IMR-90 (cell line): ENCODE data around the gene TRPV3. TPM values are rescaled to one million over a fixed set of nuclear protein-coding genes. Genes with fewer than 3 reads are reported as not detected.

Source experiments
- ATAC-seq: fragments of 200-7000 bp; cut with Tn5 transposase; 2 replicates; pipeline ENCODE4 v1.9.1; 2020; ENCODE audit warnings: low read depth, mild to moderate bottlenecking, moderate library complexity
- BruUV-seq: library from RNA; stranded (reverse); fragments of 400-500 nt; replicated peaks from 2 replicates; lab custom pipeline; 2021; lab: Mats Ljungman, UMichigan
- CTCF ChIA-PET: fragments of 300-600 bp; formaldehyde crosslinking; extraction: SDS; loops from one replicate; lab custom pipeline; 2021; ENCODE audit warnings: antibody characterized with exemption; lab: Yijun Ruan, JAX
- POLR2A ChIA-PET: fragments of 300-600 bp; sonication (Branson Sonifier 250); formaldehyde crosslinking; loops from one replicate; lab custom pipeline; 2022; ENCODE audit warnings: antibody characterized with exemption; ENCODE audit not compliant: unreplicated experiment; lab: Charles Lee
- DNase-seq: peaks from one replicate; pipeline ENCODE4 v3.0.0; 2013
- H2AFZ ChIP-seq: replicated peaks from 2 replicates; pipeline ENCODE3; 2013; ENCODE audit warnings: low read length, mild to moderate bottlenecking; ENCODE audit not compliant: poor library complexity
- H2AK5ac ChIP-seq: 2 replicates; pipeline ENCODE4 v1.6.1; 2013; ENCODE audit warnings: low read depth, low read length, inconsistent platforms
- H2AK9ac ChIP-seq: replicated peaks from 2 replicates; pipeline ENCODE3; 2013; ENCODE audit warnings: mild to moderate bottlenecking, low read depth, low read length, moderate library complexity; ENCODE audit not compliant: poor library complexity
- H2BK120ac ChIP-seq: 2 replicates; pipeline ENCODE4 v1.6.1; 2013; ENCODE audit warnings: low read depth, low read length, inconsistent platforms
- H2BK15ac ChIP-seq: 3 replicates; pipeline ENCODE4 v1.6.1; 2013; ENCODE audit warnings: low read depth, low read length, inconsistent platforms
- H2BK20ac ChIP-seq: 2 replicates; pipeline ENCODE4 v1.6.1; 2013; ENCODE audit warnings: low read depth, mild to moderate bottlenecking, inconsistent platforms, low read length, moderate library complexity
- H2BK5ac ChIP-seq: 2 replicates; pipeline ENCODE4 v1.6.1; 2013; ENCODE audit warnings: mild to moderate bottlenecking, low read depth, low read length, inconsistent platforms; ENCODE audit not compliant: poor library complexity, severe bottlenecking
- H3K14ac ChIP-seq: replicated peaks from 2 replicates; pipeline ENCODE4 v1.6.1; 2013; ENCODE audit warnings: low read depth, low read length, inconsistent platforms
- H3K18ac ChIP-seq: 2 replicates; pipeline ENCODE4 v1.6.1; 2013; ENCODE audit warnings: low read depth, low read length, control low read depth
- H3K23ac ChIP-seq: 2 replicates; pipeline ENCODE4 v1.6.1; 2013; ENCODE audit warnings: low read depth, low read length, inconsistent platforms
- H3K27ac ChIP-seq: 2 replicates; pipeline ENCODE4 v1.5.1; 2013; ENCODE audit warnings: mild to moderate bottlenecking, control low read depth, low read length; ENCODE audit not compliant: insufficient read depth
- H3K27me3 ChIP-seq: 2 replicates; pipeline ENCODE4 v1.6.1; 2013; ENCODE audit warnings: low read length; ENCODE audit not compliant: control insufficient read depth, insufficient read depth
- H3K36me3 ChIP-seq: 2 replicates; pipeline ENCODE4 v1.6.1; 2013; ENCODE audit warnings: low read length, mixed read lengths; ENCODE audit not compliant: control insufficient read depth, insufficient read depth
- H3K4ac ChIP-seq: 2 replicates; pipeline ENCODE4 v1.6.1; 2013; ENCODE audit warnings: low read depth, low read length, inconsistent platforms
- H3K4me1 ChIP-seq: 2 replicates; pipeline ENCODE4 v1.6.1; 2013; ENCODE audit warnings: low read length, mixed read lengths; ENCODE audit not compliant: control insufficient read depth, insufficient read depth
- H3K4me2 ChIP-seq: 2 replicates; pipeline ENCODE4 v1.6.1; 2013; ENCODE audit warnings: low read depth, mild to moderate bottlenecking, control low read depth, low read length, moderate library complexity
- H3K4me3 ChIP-seq: 2 replicates; pipeline ENCODE4 v1.5.1; 2013; ENCODE audit warnings: low read depth, mild to moderate bottlenecking, control low read depth, low read length, moderate library complexity; ENCODE audit not compliant: insufficient read depth
- H3K56ac ChIP-seq: 2 replicates; pipeline ENCODE4 v1.6.1; 2013; ENCODE audit warnings: low read length, inconsistent platforms; ENCODE audit not compliant: insufficient read depth; ENCODE audit errors: extremely low read depth
- H3K79me1 ChIP-seq, 2 experiments: 2 replicates each; pipeline ENCODE4 v1.6.1; 2013; ENCODE audit warnings: low read length in 2 of 2, inconsistent platforms in 1 of 2, low read depth in 1 of 2
- H3K9ac ChIP-seq: 2 replicates; pipeline ENCODE4 v1.6.1; 2013; ENCODE audit warnings: low read depth, low read length, control low read depth
- H3K9me1 ChIP-seq: 2 replicates; pipeline ENCODE4 v1.6.1; 2013; ENCODE audit warnings: low read length, inconsistent platforms; ENCODE audit not compliant: insufficient read depth
- H3K9me3 ChIP-seq: 2 replicates; pipeline ENCODE4 v1.6.1; 2013; ENCODE audit warnings: low read length; ENCODE audit not compliant: control insufficient read depth, insufficient read depth
- H4K20me1 ChIP-seq: 2 replicates; pipeline ENCODE4 v1.6.1; 2013; ENCODE audit warnings: low read length, inconsistent platforms; ENCODE audit not compliant: insufficient read depth
- H4K5ac ChIP-seq: 2 replicates; pipeline ENCODE4 v1.6.1; 2013; ENCODE audit warnings: mild to moderate bottlenecking, low read depth, low read length, control low read depth
- H4K8ac ChIP-seq, 2 experiments: 2 replicates each; pipeline ENCODE4 v1.6.1; 2013; ENCODE audit warnings: low read depth in 2 of 2, low read length in 2 of 2, control low read depth in 1 of 2, inconsistent platforms in 1 of 2
- H4K91ac ChIP-seq: 2 replicates; pipeline ENCODE4 v1.6.1; 2013; ENCODE audit warnings: low read depth, low read length, inconsistent platforms; ENCODE audit not compliant: insufficient read depth
- BHLHE40 ChIP-seq: fragments of 150-350 bp; IDR thresholded peaks from 2 replicates; pipeline ENCODE4 v1.6.1; 2016; ENCODE audit warnings: mild to moderate bottlenecking, low read depth, low read length
- CEBPB ChIP-seq: IDR thresholded peaks from 2 replicates; pipeline ENCODE4 v1.6.1; 2012; ENCODE audit warnings: low read depth, low read length, improper control_type of control experiment
- CHD1 ChIP-seq: IDR thresholded peaks from 2 replicates; pipeline ENCODE4 v1.6.1; 2012; ENCODE audit warnings: low read depth, low read length, improper control_type of control experiment
- FOS ChIP-seq: fragments of 150-350 bp; IDR thresholded peaks from 2 replicates; pipeline ENCODE4 v1.6.1; 2016; ENCODE audit warnings: low read depth, low read length
- MAFK ChIP-seq: IDR thresholded peaks from 2 replicates; pipeline ENCODE4 v1.6.1; 2012; ENCODE audit warnings: low read depth, low read length, improper control_type of control experiment
- MAZ ChIP-seq: IDR thresholded peaks from 2 replicates; pipeline ENCODE4 v1.6.1; 2012; ENCODE audit warnings: low read depth, mild to moderate bottlenecking, low read length, improper control_type of control experiment, moderate library complexity, borderline replicate concordance
- MXI1 ChIP-seq: IDR thresholded peaks from 2 replicates; pipeline ENCODE4 v1.6.1; 2012; ENCODE audit warnings: low read depth, mild to moderate bottlenecking, low read length, moderate library complexity, borderline replicate concordance
- NFE2L2 ChIP-seq: fragments of 150-350 bp; IDR thresholded peaks from 2 replicates; pipeline ENCODE4 v1.6.1; 2016; ENCODE audit warnings: low read depth, mild to moderate bottlenecking, low read length
- POLR2A ChIP-seq: IDR thresholded peaks from 2 replicates; pipeline ENCODE4 v1.6.1; 2012; ENCODE audit warnings: mild to moderate bottlenecking, low read depth, low read length
- RAD21 ChIP-seq: IDR thresholded peaks from 2 replicates; pipeline ENCODE4 v1.6.1; 2012; ENCODE audit warnings: low read length, improper control_type of control experiment
- RCOR1 ChIP-seq: IDR thresholded peaks from 2 replicates; pipeline ENCODE4 v1.6.1; 2012; ENCODE audit warnings: mild to moderate bottlenecking, low read length, improper control_type of control experiment; ENCODE audit not compliant: insufficient replicate concordance
- RFX5 ChIP-seq: IDR thresholded peaks from 2 replicates; pipeline ENCODE4 v1.8.0; 2012; ENCODE audit warnings: low read depth, mild to moderate bottlenecking, low read length, moderate library complexity
- SMC3 ChIP-seq: fragments of 150-350 bp; IDR thresholded peaks from 2 replicates; pipeline ENCODE4 v1.6.1; 2016; ENCODE audit warnings: low read depth, mild to moderate bottlenecking, antibody characterized with exemption, low read length, moderate library complexity
- WGBS, 2 experiments: methylation state at CpG; one replicate each; pipeline versions ENCODE4 v1.1.5 to v1.1.7; 2013; ENCODE audit warnings: missing lambda C conversion rate in 2 of 2; ENCODE audit not compliant: insufficient read length in 1 of 2; ENCODE audit errors: extremely low coverage in 2 of 2; 5-methylcytosine and 5-hydroxymethylcytosine counted together
- dilution Hi-C: fragments of 300-500 bp; cut with HindIII; formaldehyde crosslinking; loops from one replicate; pipeline ENCODE4 v1.14.3; 2018; ENCODE audit warnings: low sequenced_read_pairs; ENCODE audit not compliant: unreplicated experiment
- in situ Hi-C: fragments of 300-500 bp; cut with MboI; formaldehyde crosslinking; loops from 3 replicates; pipeline ENCODE4 v1.14.3; 2019; ENCODE audit warnings: low sequenced_read_pairs, inconsistent platforms, mixed read lengths
- intact Hi-C: fragments of 100-400 bp; cut with micrococcal nuclease; formaldehyde crosslinking; loops from 2 replicates; pipeline ENCODE4 v1.10.0; 2022
- polyA plus RNA-seq, 3 experiments: library from polyadenylated mRNA; depleted of rRNA; stranded (reverse); fragments of >200 nt; gene quantifications; 2 replicates each; pipeline ENCODE4 v1.2.3, GENCODE V29; 2012; ENCODE audit warnings: low replicate concordance in 1 of 3
- total RNA-seq: library from RNA; depleted of rRNA; stranded (reverse); fragments of >200 nt; gene quantifications from 2 replicates; pipeline ENCODE4 v1.2.3, GENCODE V29; 2012
- TF ChIP-seq, protein P1 (sequence below): fragments of 150-350 bp; IDR thresholded peaks from 2 replicates; pipeline ENCODE4 v1.6.1; 2016; ENCODE audit warnings: low read depth, mild to moderate bottlenecking, low read length, moderate library complexity, borderline replicate concordance
- TF ChIP-seq, protein P2 (sequence below): fragments of 150-350 bp; IDR thresholded peaks from 2 replicates; pipeline ENCODE4 v1.6.1; 2017; ENCODE audit warnings: mild to moderate bottlenecking, antibody characterized with exemption, low read length, low read depth
- TF ChIP-seq, protein P3 (sequence below): conservative IDR thresholded peaks from 2 replicates; pipeline ENCODE4 v1.5.1; 2012; ENCODE audit warnings: mild to moderate bottlenecking, low read depth, low read length, improper control_type of control experiment

The TRPV3 gene
- total and polyA plus RNA-seq, 2 of the 4 experiments (the other 2 are of a cell fraction): 0.18 to 0.26 TPM

DNA sequence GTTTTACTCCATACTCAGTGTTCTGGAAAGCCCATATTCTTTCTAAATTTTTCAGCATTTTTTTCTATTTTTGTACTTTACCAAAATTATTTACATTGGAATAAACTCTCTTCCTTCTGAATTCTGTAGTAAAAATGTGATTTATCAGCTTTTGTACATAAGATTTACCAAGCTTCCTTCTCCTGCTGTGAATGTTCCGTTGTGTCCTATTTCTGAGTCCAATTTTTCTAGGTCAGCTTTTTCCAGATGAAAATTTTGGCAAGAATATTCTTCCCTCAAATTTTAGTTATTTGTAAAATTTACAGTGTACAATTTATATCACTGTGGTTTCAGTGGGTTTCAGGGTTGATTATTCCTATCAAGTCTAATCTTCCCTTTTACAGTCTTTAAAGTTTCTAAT, 54.3 kb downstream of the TRPV3 start:
- Histone ChIP-seq H3K9me1 (no peaks in the 10 kb centered on the region), H2BK15ac (no peak overlapping the region), H4K8ac (no peak overlapping the region), H4K20me1 (no peaks in the 10 kb centered on the region), H3K36me3 (no peaks in the 10 kb centered on the region), H2BK120ac (no peak overlapping the region), H3K18ac (no peak overlapping the region), H3K9me3 (no peaks in the 10 kb centered on the region), H3K4me3 (no peak overlapping the region), H2AFZ (no peak overlapping the region), H3K56ac (no peak overlapping the region), H3K4ac (no peak overlapping the region), H2AK9ac (no peak overlapping the region), H3K9ac (no peak overlapping the region), H2AK5ac (no peak overlapping the region), H3K4me1 (no peaks in the 10 kb centered on the region), H4K5ac (no peak overlapping the region), H3K27ac (no peak overlapping the region), H2BK5ac (no peak overlapping the region), H2BK20ac (no peak overlapping the region), H3K27me3 (no peaks in the 10 kb centered on the region), H3K4me2 (no peak overlapping the region), H4K91ac (no peak overlapping the region), H3K79me1 (no peaks in the 10 kb centered on the region), H3K23ac (no peak overlapping the region), H3K14ac (no peak overlapping the region)
- TF ChIP-seq FOS (no peak), SMC3 (no peak), RFX5 (no peak), MXI1 (no peak), RCOR1 (no peak), POLR2A (no peak), BHLHE40 (no peak), CEBPB (no peak), MAZ (no peak), RAD21 (no peak), NFE2L2 (no peak), MAFK (no peak), CHD1 (no peak)
- TF ChIP-seq, protein P1, sequence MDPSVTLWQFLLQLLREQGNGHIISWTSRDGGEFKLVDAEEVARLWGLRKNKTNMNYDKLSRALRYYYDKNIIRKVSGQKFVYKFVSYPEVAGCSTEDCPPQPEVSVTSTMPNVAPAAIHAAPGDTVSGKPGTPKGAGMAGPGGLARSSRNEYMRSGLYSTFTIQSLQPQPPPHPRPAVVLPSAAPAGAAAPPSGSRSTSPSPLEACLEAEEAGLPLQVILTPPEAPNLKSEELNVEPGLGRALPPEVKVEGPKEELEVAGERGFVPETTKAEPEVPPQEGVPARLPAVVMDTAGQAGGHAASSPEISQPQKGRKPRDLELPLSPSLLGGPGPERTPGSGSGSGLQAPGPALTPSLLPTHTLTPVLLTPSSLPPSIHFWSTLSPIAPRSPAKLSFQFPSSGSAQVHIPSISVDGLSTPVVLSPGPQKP: no peak
- TF ChIP-seq, protein P2, sequence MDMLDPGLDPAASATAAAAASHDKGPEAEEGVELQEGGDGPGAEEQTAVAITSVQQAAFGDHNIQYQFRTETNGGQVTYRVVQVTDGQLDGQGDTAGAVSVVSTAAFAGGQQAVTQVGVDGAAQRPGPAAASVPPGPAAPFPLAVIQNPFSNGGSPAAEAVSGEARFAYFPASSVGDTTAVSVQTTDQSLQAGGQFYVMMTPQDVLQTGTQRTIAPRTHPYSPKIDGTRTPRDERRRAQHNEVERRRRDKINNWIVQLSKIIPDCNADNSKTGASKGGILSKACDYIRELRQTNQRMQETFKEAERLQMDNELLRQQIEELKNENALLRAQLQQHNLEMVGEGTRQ: no peak
- TF ChIP-seq, protein P3, sequence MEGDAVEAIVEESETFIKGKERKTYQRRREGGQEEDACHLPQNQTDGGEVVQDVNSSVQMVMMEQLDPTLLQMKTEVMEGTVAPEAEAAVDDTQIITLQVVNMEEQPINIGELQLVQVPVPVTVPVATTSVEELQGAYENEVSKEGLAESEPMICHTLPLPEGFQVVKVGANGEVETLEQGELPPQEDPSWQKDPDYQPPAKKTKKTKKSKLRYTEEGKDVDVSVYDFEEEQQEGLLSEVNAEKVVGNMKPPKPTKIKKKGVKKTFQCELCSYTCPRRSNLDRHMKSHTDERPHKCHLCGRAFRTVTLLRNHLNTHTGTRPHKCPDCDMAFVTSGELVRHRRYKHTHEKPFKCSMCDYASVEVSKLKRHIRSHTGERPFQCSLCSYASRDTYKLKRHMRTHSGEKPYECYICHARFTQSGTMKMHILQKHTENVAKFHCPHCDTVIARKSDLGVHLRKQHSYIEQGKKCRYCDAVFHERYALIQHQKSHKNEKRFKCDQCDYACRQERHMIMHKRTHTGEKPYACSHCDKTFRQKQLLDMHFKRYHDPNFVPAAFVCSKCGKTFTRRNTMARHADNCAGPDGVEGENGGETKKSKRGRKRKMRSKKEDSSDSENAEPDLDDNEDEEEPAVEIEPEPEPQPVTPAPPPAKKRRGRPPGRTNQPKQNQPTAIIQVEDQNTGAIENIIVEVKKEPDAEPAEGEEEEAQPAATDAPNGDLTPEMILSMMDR: no peak
- no peak for DNase-seq
- no CpG with 5 or more reads among the region's 1 CpG for WGBS, 2 experiments
- BruUV-seq: no TSS peak
- CTCF ChIA-PET: no interaction called here
- intact Hi-C loops: no loop called here
- ATAC-seq: no peak
- in situ Hi-C loops: no loop called here
- POLR2A ChIA-PET: no interaction called here
- dilution Hi-C loops: no loop called here
